Osteoblast (primary cell): ENCODE results near the gene CACNB2. TPM values are rescaled to one million over a fixed set of nuclear protein-coding genes. Genes with fewer than 3 reads are reported as not detected.
A peak's percentile ranks its signal among the peaks of the same experiment; 100 is the strongest.

Experiments used
- DNase-seq: peaks from one replicate; pipeline ENCODE4 v3.0.0; 2011; ENCODE audit warnings: low spot score, mixed read lengths; ENCODE audit not compliant: insufficient read length; ENCODE audit errors: missing footprints
- H2AFZ ChIP-seq: 2 replicates; pipeline ENCODE4 v1.6.0; 2011; ENCODE audit warnings: mild to moderate bottlenecking, low read length
- H3K27ac ChIP-seq: 2 replicates; pipeline ENCODE4 v1.5.1; 2011; ENCODE audit warnings: mild to moderate bottlenecking, low read depth, low read length, moderate library complexity
- H3K27me3 ChIP-seq: 2 replicates; pipeline ENCODE4 v1.6.0; 2012; ENCODE audit warnings: mild to moderate bottlenecking, control low read depth, inconsistent platforms, low read length, moderate library complexity; ENCODE audit not compliant: insufficient read depth
- H3K36me3 ChIP-seq: 2 replicates; pipeline ENCODE4 v1.5.1; 2011; ENCODE audit warnings: mild to moderate bottlenecking, low read length, control low read depth, moderate library complexity; ENCODE audit not compliant: insufficient read depth
- H3K4me1 ChIP-seq: 2 replicates; pipeline ENCODE4 v1.5.1; 2011; ENCODE audit warnings: mild to moderate bottlenecking, low read length, control low read depth, moderate library complexity; ENCODE audit not compliant: insufficient read depth
- H3K4me2 ChIP-seq: 2 replicates; pipeline ENCODE4 v1.6.0; 2011; ENCODE audit warnings: mild to moderate bottlenecking, low read length; ENCODE audit not compliant: insufficient read depth
- H3K4me3 ChIP-seq: fragments of 200-600 bp; sonication (generic); 3 replicates; pipeline ENCODE4 v1.5.1; 2012; ENCODE audit warnings: mild to moderate bottlenecking, low read length, inconsistent platforms; ENCODE audit not compliant: insufficient read depth
- H3K79me2 ChIP-seq: 2 replicates; pipeline ENCODE4 v1.6.0; 2012; ENCODE audit warnings: mild to moderate bottlenecking, low read length, control low read depth, inconsistent platforms; ENCODE audit not compliant: insufficient read depth
- H3K9me3 ChIP-seq: 2 replicates; pipeline ENCODE4 v1.5.1; 2011; ENCODE audit warnings: low read depth, low read length, control low read depth
- H4K20me1 ChIP-seq: 2 replicates; pipeline ENCODE4 v1.6.0; 2012; ENCODE audit warnings: mild to moderate bottlenecking, low read length, control low read depth; ENCODE audit not compliant: insufficient read depth
- total RNA-seq: library from RNA; depleted of rRNA; stranded (reverse); fragments of >200 nt; gene quantifications from 2 replicates; pipeline ENCODE4 v1.2.3, GENCODE V29; 2012
- TF ChIP-seq, protein P1 (sequence below): IDR thresholded peaks from 2 replicates; pipeline ENCODE4 v1.5.1; 2011; ENCODE audit warnings: mild to moderate bottlenecking, low read depth, low read length, moderate library complexity; ENCODE audit errors: extremely low read depth

Gene CACNB2
- total RNA-seq, 1 donor = under 0.01 TPM

DNA sequence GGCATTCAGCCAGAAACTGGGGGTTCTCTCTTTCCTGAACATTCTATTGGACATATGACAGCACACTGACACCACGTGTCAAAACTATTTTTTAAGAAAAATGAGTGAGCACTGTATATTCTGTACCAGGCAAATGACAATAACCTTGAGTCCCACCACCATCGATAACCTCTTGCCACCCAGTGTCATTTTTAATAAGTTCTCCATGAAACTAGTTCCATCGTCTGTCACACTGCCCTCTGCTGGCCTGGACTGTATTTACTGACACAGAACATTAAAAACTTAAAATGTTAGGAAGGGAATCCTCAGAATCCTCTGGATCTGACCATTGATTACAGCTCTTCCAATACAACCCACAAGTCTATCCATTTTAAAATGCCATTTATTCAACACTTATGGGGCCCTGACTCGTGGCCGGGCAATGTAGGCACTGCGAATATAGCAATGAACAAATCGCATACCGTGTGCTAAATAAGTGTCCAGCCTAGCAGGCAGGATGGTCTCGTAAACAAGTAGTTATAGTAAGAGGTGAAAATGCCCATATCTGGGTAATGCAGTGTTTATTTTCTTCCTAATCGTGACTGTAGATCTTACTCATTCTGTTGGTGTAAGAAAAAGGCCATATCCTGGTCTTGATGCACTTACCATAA lies 35.9 kb upstream of the CACNB2 start:
- no peaks in the 10 kb centered on the region for H3K9me3 ChIP-seq

DNA sequence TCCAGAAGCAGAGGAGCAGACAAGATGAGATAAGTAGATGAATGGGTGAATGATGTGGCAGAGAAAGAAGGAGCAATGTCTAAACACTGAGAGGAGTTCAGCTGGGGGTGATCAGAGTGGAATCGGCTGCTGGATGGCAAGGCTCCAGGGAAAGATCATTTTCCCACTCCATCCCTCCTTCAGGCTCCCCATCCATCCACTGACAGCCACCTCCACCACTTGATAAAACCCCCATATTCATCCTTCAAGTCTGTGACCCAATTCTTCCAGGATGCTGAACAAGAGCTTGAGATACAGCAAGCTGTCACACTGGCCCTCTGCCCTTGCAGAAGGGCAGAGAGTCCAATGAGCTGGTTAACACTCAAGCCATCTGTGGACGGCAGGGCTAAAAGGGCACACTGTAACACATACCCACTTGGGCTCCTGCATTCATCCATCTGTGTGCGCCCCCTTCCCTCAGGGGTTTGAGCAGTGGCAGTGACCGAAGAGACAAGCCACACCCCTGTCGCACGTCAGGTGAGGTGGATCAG lies 30.8 kb upstream of the CACNB2 start:
- H3K27me3 ChIP-seq = peaks cover 18% of the 10 kb centered on the region
- no peaks in the 10 kb centered on the region for H4K20me1 ChIP-seq
- H2AFZ ChIP-seq = no peak overlapping the region
- no peak overlapping the region for H3K27ac ChIP-seq
- H3K36me3 ChIP-seq = no peaks in the 10 kb centered on the region
- no peak overlapping the region for H3K4me3 ChIP-seq
- no peak overlapping the region for H3K4me2 ChIP-seq
- no peak for DNase-seq
- no peaks in the 10 kb centered on the region for H3K79me2 ChIP-seq
- no peaks in the 10 kb centered on the region for H3K4me1 ChIP-seq
- TF ChIP-seq, protein P1, sequence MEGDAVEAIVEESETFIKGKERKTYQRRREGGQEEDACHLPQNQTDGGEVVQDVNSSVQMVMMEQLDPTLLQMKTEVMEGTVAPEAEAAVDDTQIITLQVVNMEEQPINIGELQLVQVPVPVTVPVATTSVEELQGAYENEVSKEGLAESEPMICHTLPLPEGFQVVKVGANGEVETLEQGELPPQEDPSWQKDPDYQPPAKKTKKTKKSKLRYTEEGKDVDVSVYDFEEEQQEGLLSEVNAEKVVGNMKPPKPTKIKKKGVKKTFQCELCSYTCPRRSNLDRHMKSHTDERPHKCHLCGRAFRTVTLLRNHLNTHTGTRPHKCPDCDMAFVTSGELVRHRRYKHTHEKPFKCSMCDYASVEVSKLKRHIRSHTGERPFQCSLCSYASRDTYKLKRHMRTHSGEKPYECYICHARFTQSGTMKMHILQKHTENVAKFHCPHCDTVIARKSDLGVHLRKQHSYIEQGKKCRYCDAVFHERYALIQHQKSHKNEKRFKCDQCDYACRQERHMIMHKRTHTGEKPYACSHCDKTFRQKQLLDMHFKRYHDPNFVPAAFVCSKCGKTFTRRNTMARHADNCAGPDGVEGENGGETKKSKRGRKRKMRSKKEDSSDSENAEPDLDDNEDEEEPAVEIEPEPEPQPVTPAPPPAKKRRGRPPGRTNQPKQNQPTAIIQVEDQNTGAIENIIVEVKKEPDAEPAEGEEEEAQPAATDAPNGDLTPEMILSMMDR = no peak
- H3K9me3 ChIP-seq = no peaks in the 10 kb centered on the region

More for the DNA sequence above, 35.9 kb upstream of the CACNB2 start:
- Histone ChIP-seq H4K20me1 (no peaks in the 10 kb centered on the region), H2AFZ (no peak overlapping the region), H3K27ac (no peak overlapping the region), H3K27me3 (peaks cover 22% of the 10 kb centered on the region), H3K4me1 (no peaks in the 10 kb centered on the region), H3K4me2 (peak overlapping the region; percentile 46), H3K79me2 (no peaks in the 10 kb centered on the region), H3K36me3 (no peaks in the 10 kb centered on the region), H3K4me3 (peak overlapping the region; percentile 4)
- TF ChIP-seq, protein P1 = peak; percentile 71
- DNase-seq = no peak

DNA sequence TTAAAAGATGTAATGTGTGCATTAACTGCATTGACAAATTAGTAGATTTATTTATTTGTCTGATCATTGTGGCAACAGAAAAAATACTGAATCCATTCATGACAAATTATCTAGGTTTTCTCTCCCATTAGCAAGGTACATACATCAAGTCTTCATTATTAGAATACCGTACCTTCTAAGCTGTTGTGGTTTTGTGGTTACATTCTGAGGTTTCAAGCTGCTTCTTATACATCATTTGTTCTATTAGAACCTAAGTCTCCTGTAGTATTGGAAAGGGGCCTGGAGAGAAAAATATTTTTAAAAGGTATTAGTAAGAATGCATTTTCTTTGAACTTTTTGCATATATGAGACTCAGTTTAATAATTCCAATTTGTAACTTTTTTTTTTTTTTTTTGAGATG lies 26.3 kb upstream of the CACNB2 start:
- Histone ChIP-seq H3K79me2 (no peaks in the 10 kb centered on the region), H3K4me1 (no peaks in the 10 kb centered on the region)
- TF ChIP-seq, protein P1 = no peak

DNA sequence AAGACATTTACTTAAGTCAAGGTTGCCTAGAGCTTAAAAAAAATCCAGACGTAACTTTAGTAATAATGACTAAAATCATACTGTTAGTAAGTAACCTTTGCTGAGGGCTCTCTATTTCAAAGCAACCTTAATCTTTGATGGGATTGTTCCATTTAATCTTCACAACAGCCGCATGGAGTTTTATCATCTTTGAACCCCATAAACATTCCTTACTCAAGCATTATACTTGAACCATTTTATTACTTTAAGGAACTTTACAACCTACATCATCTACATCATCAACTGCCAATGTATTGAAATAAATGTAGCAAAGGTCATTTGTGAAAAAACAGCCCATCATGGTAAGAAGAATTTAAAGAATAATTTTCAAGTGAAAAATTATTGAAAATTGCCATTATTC lies 22.9 kb upstream of the CACNB2 start:
- TF ChIP-seq, protein P1 = no peak
- no peak for DNase-seq
- no peaks in the 10 kb centered on the region for H4K20me1 ChIP-seq
- H3K27me3 ChIP-seq = no peaks in the 10 kb centered on the region
- H2AFZ ChIP-seq = no peak overlapping the region
- no peak overlapping the region for H3K27ac ChIP-seq
- H3K79me2 ChIP-seq = no peaks in the 10 kb centered on the region
- no peak overlapping the region for H3K4me2 ChIP-seq
- no peak overlapping the region for H3K4me3 ChIP-seq
- H3K9me3 ChIP-seq = no peaks in the 10 kb centered on the region
- H3K4me1 ChIP-seq = no peaks in the 10 kb centered on the region
- no peaks in the 10 kb centered on the region for H3K36me3 ChIP-seq

More for the DNA sequence above, 26.3 kb upstream of the CACNB2 start:
- no peaks in the 10 kb centered on the region for H3K9me3 ChIP-seq
- no peak overlapping the region for H3K27ac ChIP-seq
- no peaks in the 10 kb centered on the region for H3K36me3 ChIP-seq
- H3K4me3 ChIP-seq = no peak overlapping the region
- H4K20me1 ChIP-seq = no peaks in the 10 kb centered on the region
- no peak for DNase-seq
- peaks cover 6% of the 10 kb centered on the region for H3K27me3 ChIP-seq
- H2AFZ ChIP-seq = no peak overlapping the region
- H3K4me2 ChIP-seq = no peak overlapping the region
